BJ (cell line): ENCODE results near the gene CSRNP2. TPM values are rescaled to one million over a fixed set of nuclear protein-coding genes. Genes with fewer than 3 reads are reported as not detected.

ENCODE experiments used
- CTCF ChIA-PET: fragments of 350-600 bp; formaldehyde crosslinking; extraction: SDS; loops from one replicate; lab custom pipeline; 2021; ENCODE audit warnings: antibody characterized with exemption, inconsistent platforms; lab: Yijun Ruan, JAX
- POLR2A ChIA-PET: fragments of 300-600 bp; sonication (Branson Sonifier 250); formaldehyde crosslinking; extraction: SDS; loops from one replicate; lab custom pipeline; 2021; ENCODE audit warnings: antibody characterized with exemption; lab: Charles Lee
- DNase-seq: peaks from one replicate; pipeline ENCODE4 v3.0.0-alpha.2; 2011; ENCODE audit warnings: low read depth
- H3K27me3 ChIP-seq: 2 replicates; pipeline ENCODE4 v1.6.0; 2011; ENCODE audit warnings: low read length; ENCODE audit not compliant: control insufficient read depth, insufficient read depth
- H3K36me3 ChIP-seq: 2 replicates; pipeline ENCODE4 v1.5.1; 2011; ENCODE audit warnings: low read length; ENCODE audit not compliant: control insufficient read depth, insufficient read depth
- H3K4me3 ChIP-seq: 2 replicates; pipeline ENCODE4 v1.5.1; 2011; ENCODE audit warnings: low read depth, mild to moderate bottlenecking, control low read depth, low read length
- CTCF ChIP-seq: IDR thresholded peaks from 2 replicates; pipeline ENCODE4 v1.5.1; 2011; ENCODE audit warnings: low read depth, mild to moderate bottlenecking, control low read depth, inconsistent platforms, low read length, moderate library complexity; ENCODE audit not compliant: insufficient read depth
- polyA minus RNA-seq: library from RNA; depleted of rRNA, polyadenylated mRNA; stranded (reverse); fragments of >200 nt; gene quantifications from 2 replicates; pipeline ENCODE4 v1.2.3, GENCODE V29; 2011; rRNA and poly(A)+ RNA removed
- polyA plus RNA-seq: library from polyadenylated mRNA; depleted of rRNA; stranded (reverse); fragments of >200 nt; gene quantifications from 2 replicates; pipeline ENCODE4 v1.2.3, GENCODE V29; 2011; rRNA removed

CSRNP2 gene, protein sequence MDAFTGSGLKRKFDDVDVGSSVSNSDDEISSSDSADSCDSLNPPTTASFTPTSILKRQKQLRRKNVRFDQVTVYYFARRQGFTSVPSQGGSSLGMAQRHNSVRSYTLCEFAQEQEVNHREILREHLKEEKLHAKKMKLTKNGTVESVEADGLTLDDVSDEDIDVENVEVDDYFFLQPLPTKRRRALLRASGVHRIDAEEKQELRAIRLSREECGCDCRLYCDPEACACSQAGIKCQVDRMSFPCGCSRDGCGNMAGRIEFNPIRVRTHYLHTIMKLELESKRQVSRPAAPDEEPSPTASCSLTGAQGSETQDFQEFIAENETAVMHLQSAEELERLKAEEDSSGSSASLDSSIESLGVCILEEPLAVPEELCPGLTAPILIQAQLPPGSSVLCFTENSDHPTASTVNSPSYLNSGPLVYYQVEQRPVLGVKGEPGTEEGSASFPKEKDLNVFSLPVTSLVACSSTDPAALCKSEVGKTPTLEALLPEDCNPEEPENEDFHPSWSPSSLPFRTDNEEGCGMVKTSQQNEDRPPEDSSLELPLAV
- polyA plus RNA-seq (20.9 and 21.0 TPM in 2 replicates), polyA minus RNA-seq (13.7 and 21.2 TPM in 2 replicates)

DNA sequence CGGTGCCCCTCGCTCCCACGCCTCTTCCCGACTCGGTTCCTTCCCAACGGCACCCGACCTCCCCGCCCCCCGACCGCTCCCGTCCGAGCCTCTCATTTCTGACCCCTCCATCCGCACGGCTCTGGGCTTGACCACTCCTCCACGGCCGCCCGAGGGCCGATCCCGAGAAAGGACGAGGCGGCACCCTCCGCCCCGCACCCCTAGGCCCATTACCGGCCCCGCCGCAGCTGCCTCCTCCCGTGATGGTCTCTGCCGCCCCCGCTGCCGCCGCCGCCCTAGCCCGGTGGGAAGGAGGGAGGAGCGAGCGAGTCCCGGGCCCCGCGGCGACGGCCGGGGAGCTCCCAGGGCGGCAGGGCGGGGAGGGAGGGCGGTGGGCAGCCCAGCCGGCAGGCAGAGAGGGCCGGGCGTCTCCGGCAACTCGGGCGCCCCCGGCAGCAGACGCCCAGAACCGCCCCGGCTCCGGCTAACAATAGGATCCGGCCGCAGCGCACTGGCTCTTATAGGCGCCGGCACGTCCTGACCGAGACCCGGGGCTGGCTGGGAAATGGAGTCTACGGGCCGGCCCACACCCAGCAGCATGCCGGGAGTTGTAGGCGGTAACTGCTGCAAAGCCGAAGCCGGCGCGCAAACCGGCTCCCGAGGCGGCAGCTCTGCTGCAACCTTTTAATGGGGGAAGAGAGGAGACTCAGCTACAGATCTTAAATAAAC, at the start of gene CSRNP2:
Gene CSRNP2 (minus strand): TSS at position 471 of the 708 bp plus-strand sequence. CDS start 7,035 bp downstream, outside the sequence.
- CTCF ChIA-PET: interaction anchor here (1.0 to 1.2 kb wide), 3 partner anchors 31 to 318 kb away, joined by 3 to 4 read pairs (median 3); no protein-coding TSS in a partner anchor

GRCh38 chr12:51132693-51133092, 49.3 kb upstream of the CSRNP2 start:
- POLR2A ChIA-PET: interaction anchor here (0.7 kb wide), 1 partner anchor 107 kb away, joined by 3 read pairs; no protein-coding TSS in a partner anchor
- no peak for TF ChIP-seq CTCF
- CTCF ChIA-PET: no interaction called here
- no peak for DNase-seq
- no peaks in the 10 kb centered on the region for H3K36me3 ChIP-seq
- no peaks in the 10 kb centered on the region for H3K27me3 ChIP-seq
- H3K4me3 ChIP-seq: no peak overlapping the region

More for the DNA sequence above, at the start of gene CSRNP2:
- no peaks in the 10 kb centered on the region for H3K27me3 ChIP-seq
- no peak for TF ChIP-seq CTCF
- POLR2A ChIA-PET: interaction anchor here (0.6 to 0.8 kb wide), 8 partner anchors 52 to 1053 kb away, joined by 3 to 15 read pairs (median 4); no protein-coding TSS in a partner anchor
- no peaks in the 10 kb centered on the region for H3K36me3 ChIP-seq
- peak; percentile 70 for DNase-seq
- peak within 1 kb of the TSS; percentile 91 for H3K4me3 ChIP-seq

GRCh38 chr12:51131745-51132521, 48.5 kb upstream of the CSRNP2 start:
- TF ChIP-seq CTCF: no peak
- Histone ChIP-seq H3K27me3 (no peaks in the 10 kb centered on the region), H3K36me3 (no peaks in the 10 kb centered on the region), H3K4me3 (no peak overlapping the region)
- ChIA-PET POLR2A (no interaction called here), CTCF (interaction anchor here (1.0 kb wide), 1 partner anchor 9 kb away, joined by 3 read pairs; no protein-coding TSS in a partner anchor)
- no peak for DNase-seq

GRCh38 chr12:51128919-51129318, 45.5 kb upstream of the CSRNP2 start:
- CTCF ChIA-PET: interaction anchor here (0.7 kb wide), 2 partner anchors 31 to 122 kb away, joined by 3 read pairs; no protein-coding TSS in a partner anchor

More at GRCh38 chr12:51128919-51129318, 45.5 kb upstream of the CSRNP2 start:
- POLR2A ChIA-PET: no interaction called here
- H3K27me3 ChIP-seq: no peaks in the 10 kb centered on the region
- DNase-seq: no peak
- no peak for TF ChIP-seq CTCF
- peaks cover 4% of the 10 kb centered on the region for H3K36me3 ChIP-seq
- no peak overlapping the region for H3K4me3 ChIP-seq
